Endodermal cell (in vitro differentiated cells): ENCODE results near the gene FLG2. TPM values are rescaled to one million over a fixed set of nuclear protein-coding genes. Genes with fewer than 3 reads are reported as not detected.

Experiments
- DNase-seq: peaks from one replicate; pipeline ENCODE4 v3.0.0-alpha.2; 2017
- H3K27ac ChIP-seq: 2 replicates; pipeline ENCODE4 v1.5.1; 2013; ENCODE audit warnings: mild to moderate bottlenecking, low read depth, low read length, moderate library complexity
- H3K27me3 ChIP-seq: 2 replicates; pipeline ENCODE4 v1.6.1; 2013; ENCODE audit warnings: mild to moderate bottlenecking, low read length, moderate library complexity; ENCODE audit not compliant: insufficient read depth, control insufficient read depth, poor library complexity, severe bottlenecking
- H3K36me3 ChIP-seq: 2 replicates; pipeline ENCODE4 v1.7.0; 2013; ENCODE audit warnings: mild to moderate bottlenecking, low read length, moderate library complexity; ENCODE audit not compliant: control insufficient read depth, insufficient read depth
- H3K4me1 ChIP-seq: one replicate; pipeline ENCODE4 v1.7.0; 2013; ENCODE audit warnings: low read length; ENCODE audit not compliant: control insufficient read depth, insufficient read depth
- H3K4me3 ChIP-seq: 2 replicates; pipeline ENCODE4 v1.5.1; 2013; ENCODE audit warnings: mild to moderate bottlenecking, low read length, moderate library complexity
- H3K9ac ChIP-seq: 2 replicates; pipeline ENCODE4 v1.6.1; 2013; ENCODE audit warnings: mild to moderate bottlenecking, low read length, moderate library complexity; ENCODE audit not compliant: poor library complexity, severe bottlenecking; ENCODE audit errors: extremely low read depth
- H3K9me3 ChIP-seq: 2 replicates; pipeline ENCODE4 v1.6.1; 2013; ENCODE audit warnings: mild to moderate bottlenecking, low read length, moderate library complexity; ENCODE audit not compliant: control insufficient read depth
- H3K27ac Mint-ChIP-seq: 2 replicates; pipeline ENCODE4 v1.8.0; 2020; ENCODE audit warnings: mixed read lengths
- H3K27me3 Mint-ChIP-seq: 2 replicates; pipeline ENCODE4 v1.8.0; 2021; ENCODE audit warnings: mild to moderate bottlenecking, mixed read lengths; ENCODE audit not compliant: insufficient read depth
- H3K36me3 Mint-ChIP-seq: 2 replicates; pipeline ENCODE4 v1.8.0; 2020; ENCODE audit warnings: low read depth, mixed read lengths
- H3K4me1 Mint-ChIP-seq: 2 replicates; pipeline ENCODE4 v1.8.0; 2020; ENCODE audit warnings: mixed read lengths
- H3K4me3 Mint-ChIP-seq: 2 replicates; pipeline ENCODE4 v1.8.0; 2020; ENCODE audit warnings: mild to moderate bottlenecking, moderate library complexity, mixed read lengths
- H3K9me3 Mint-ChIP-seq: 2 replicates; pipeline ENCODE4 v1.8.0; 2020; ENCODE audit warnings: mild to moderate bottlenecking, mixed read lengths
- CTCF ChIP-seq: fragments of 200-600 bp; sonication (generic); conservative IDR thresholded peaks from 2 replicates; pipeline ENCODE4 v1.5.0; 2021; ENCODE audit warnings: antibody characterized with exemption, mild to moderate bottlenecking
- WGBS, 2 experiments: methylation state at CpG; one replicate each; pipeline versions ENCODE4 v1.1.5 to v1.1.7; 2013; ENCODE audit warnings: missing lambda C conversion rate in 2 of 2, mixed read lengths in 1 of 2; ENCODE audit not compliant: insufficient coverage in 1 of 2, insufficient read length in 1 of 2; 5-methylcytosine and 5-hydroxymethylcytosine counted together
- total RNA-seq, 2 donors: library from RNA; stranded (reverse); fragmentation: NEBNext Ultra II Directional in 1 of 2; extraction: Animal tissue kit (Norgen Biotek cat#: 25700) in 1 of 2; gene quantifications; 2 replicates in 1 of 2; 3 replicates in 1 of 2; pipeline ENCODE4 v1.2.1, GENCODE V29; 2021

The FLG2 gene
- total RNA-seq, 2 donors from 2014 or later, result not detected

DNA sequence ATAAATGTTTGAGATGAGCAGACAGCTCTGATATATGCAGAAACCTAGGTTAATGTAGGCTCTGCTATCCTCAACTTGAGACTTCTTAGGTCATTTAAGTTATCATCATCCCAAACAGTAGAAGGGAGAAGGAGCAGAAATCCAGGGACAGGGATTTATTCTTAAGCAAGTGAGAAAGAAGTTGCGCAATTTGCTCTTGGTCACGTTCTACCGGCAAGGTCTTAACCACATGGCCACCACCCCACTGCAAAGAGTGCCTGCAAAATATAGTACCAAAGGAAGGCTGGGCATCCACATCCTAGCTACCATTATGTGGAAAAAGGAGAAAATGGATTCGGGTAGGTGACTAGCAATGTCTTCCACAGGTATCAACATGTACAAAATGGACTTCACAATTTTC lies 29.1 kb upstream of the FLG2 start:
- Histone ChIP-seq H3K27ac (no peak overlapping the region), H3K9me3 (peaks cover 94% of the 10 kb centered on the region), H3K4me1 (no peaks in the 10 kb centered on the region), H3K36me3 (no peaks in the 10 kb centered on the region), H3K4me3 (no peak overlapping the region), H3K27me3 (no peaks in the 10 kb centered on the region), H3K9ac (no peak overlapping the region)
- Mint-ChIP-seq H3K9me3 (peaks cover 86% of the 10 kb centered on the region), H3K4me1 (no peaks in the 10 kb centered on the region), H3K27me3 (no peaks in the 10 kb centered on the region), H3K27ac (no peak overlapping the region), H3K36me3 (peaks cover 2% of the 10 kb centered on the region), H3K4me3 (no peak overlapping the region)
- TF ChIP-seq CTCF, result no peak
- no peak for DNase-seq
- WGBS, 2 experiments, result 80% methylated on average over 4 of the region's 4 CpGs; no CpG with 5 or more reads in 1 of the 2 experiments

GRCh38 chr1:152386940-152387339 lies 27.1 kb upstream of the FLG2 start:
- Histone ChIP-seq H3K36me3 (no peaks in the 10 kb centered on the region), H3K4me3 (no peak overlapping the region), H3K4me1 (no peaks in the 10 kb centered on the region), H3K27me3 (no peaks in the 10 kb centered on the region), H3K27ac (no peak overlapping the region), H3K9ac (no peak overlapping the region), H3K9me3 (peaks cover 82% of the 10 kb centered on the region)
- no peak for TF ChIP-seq CTCF
- Mint-ChIP-seq H3K4me1 (no peaks in the 10 kb centered on the region), H3K4me3 (no peak overlapping the region), H3K27ac (no peak overlapping the region), H3K27me3 (no peaks in the 10 kb centered on the region), H3K9me3 (peaks cover 83% of the 10 kb centered on the region), H3K36me3 (peaks cover 2% of the 10 kb centered on the region)
- WGBS, 2 experiments, result 88% methylated on average over 1 to 2 of the region's 2 CpGs
- no peak for DNase-seq

- Mint-ChIP-seq H3K27ac (no peak overlapping the region), H3K4me3 (no peak overlapping the region), H3K27me3 (no peaks in the 10 kb centered on the region), H3K4me1 (no peaks in the 10 kb centered on the region), H3K36me3 (peaks cover 2% of the 10 kb centered on the region), H3K9me3 (peaks cover 89% of the 10 kb centered on the region)
- H3K9ac ChIP-seq, result no peak overlapping the region
- peaks cover 68% of the 10 kb centered on the region for H3K9me3 ChIP-seq
- no peak overlapping the region for H3K27ac ChIP-seq
- no peaks in the 10 kb centered on the region for H3K36me3 ChIP-seq
- no peak overlapping the region for H3K4me3 ChIP-seq
- DNase-seq, result no peak
- no peak for TF ChIP-seq CTCF
- no peaks in the 10 kb centered on the region for H3K27me3 ChIP-seq
- no peaks in the 10 kb centered on the region for H3K4me1 ChIP-seq
- 81 to 95% methylated on average over 11 to 16 of the region's 16 CpGs for WGBS, 2 experiments
Observed at GRCh38 chr1:152380932-152381331, 21.1 kb upstream of the FLG2 start.
